GM21723 (cell line): ENCODE results near the gene MELTF.

Experiments used
- ATAC-seq: cut with Tn5 transposase; IDR thresholded peaks from one replicate; pipeline ENCODE4 v1.9.1; 2021; ENCODE audit warnings: mild to moderate bottlenecking, moderate library complexity; ENCODE audit not compliant: unreplicated experiment

MELTF gene

GRCh38 chr3:197027151-197027895 lies 2.3 kb downstream of the MELTF start:
- no peak for ATAC-seq

GRCh38 chr3:197026481-197026866 lies 3.1 kb downstream of the MELTF start:
- ATAC-seq = no peak

- no peak for ATAC-seq
Observed at GRCh38 chr3:197025736-197026480, 3.7 kb downstream of the MELTF start.

- no peak for ATAC-seq
Observed at GRCh38 chr3:197024881-197025735, 4.5 kb downstream of the MELTF start.

- no peak for ATAC-seq
Observed at GRCh38 chr3:197023998-197024651, 5.5 kb downstream of the MELTF start.

GRCh38 chr3:197023241-197023997 lies 6.2 kb downstream of the MELTF start:
- ATAC-seq = peak; percentile 60

DNA sequence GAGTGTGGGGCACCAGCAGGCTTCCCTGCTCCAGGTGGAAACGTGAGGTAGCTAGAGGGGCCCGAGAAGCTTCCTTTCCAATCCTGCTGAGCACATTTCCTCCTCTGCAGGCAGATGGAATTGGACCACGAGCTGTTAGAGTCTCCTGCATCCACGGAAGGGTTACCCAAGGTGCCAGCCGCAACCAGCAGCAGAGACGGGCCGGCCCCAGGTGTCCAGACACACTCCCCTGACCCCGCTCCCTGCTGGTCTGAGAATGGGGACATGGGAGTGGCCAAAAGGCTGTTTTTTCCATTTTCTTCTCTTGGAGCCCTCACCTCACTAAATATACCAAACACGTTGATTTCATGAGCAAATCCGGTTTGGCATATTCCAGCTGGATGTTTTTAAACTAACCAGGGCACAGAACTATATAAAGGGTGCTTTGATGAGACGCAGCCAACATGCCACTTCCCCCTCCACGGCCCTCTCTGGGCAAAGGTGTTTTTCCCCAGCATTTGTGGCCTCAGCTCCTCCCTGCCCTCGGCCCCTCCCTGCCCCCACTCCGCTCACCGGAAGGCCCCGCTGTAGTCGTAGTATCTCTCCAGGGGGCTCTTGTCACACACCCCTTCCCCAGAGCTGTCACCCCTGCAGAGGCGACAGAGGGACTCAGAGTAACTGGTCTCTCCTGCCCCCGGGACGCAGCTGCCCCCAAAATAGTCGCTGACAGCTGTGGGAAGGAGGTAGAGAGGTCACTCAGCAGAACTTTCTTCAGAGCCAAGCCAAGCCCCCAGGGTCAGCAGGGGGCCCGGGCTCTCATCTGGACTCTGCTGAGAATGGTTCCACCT lies 7.0 kb downstream of the MELTF start:
- no peak for ATAC-seq

DNA sequence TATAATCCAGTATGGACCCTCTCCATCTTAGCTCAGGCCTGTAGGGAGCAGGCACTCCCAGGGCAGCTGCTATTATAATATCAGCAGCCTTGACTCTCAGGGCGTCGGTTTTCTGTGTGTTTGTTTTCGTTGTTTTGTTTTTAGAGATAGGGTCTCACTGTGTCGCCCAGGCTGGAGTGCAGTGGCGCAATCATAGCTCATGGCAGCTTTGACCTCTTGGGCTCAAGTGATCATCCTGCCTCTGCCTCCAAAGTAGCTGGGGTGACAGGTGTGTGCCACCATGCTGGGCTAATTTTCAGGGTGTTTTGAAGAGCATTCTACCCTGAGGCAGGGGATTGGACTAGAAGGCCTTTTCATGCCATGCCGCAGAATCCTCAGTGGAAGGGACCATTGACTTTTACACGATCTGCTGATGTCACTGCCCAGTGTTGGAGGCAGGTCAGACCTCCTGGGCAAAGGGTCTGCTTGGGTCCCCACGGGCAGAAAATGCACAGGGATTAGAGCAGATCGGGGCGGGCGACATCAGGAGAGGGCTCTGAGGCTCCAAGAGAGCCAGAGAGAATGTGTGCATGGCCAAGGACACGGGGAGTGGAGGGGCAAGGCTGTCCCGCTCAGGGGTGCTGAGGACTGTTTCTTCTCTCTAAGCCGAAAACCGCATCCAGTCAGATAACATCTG lies 7.8 kb downstream of the MELTF start:
- no peak for ATAC-seq

DNA sequence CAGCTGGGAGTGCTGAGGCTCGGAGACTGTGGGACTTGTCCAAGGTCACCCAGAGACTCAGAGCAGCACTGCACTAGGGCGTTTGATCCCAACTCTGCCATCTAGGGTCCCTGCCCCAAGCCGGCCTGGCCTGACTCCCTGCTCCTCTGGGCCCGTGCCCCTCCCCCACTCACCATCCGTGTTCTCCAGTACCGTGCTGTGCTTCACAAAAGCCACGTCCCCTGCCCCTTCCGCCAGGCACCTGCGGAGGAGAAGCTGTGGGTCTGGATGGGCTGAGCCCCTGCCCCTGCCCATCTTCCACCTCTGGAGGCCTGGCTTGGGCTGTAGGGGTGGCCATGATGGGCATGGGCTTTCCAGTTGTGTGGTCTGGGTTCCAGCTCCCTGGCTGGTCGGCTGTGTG lies 8.4 kb downstream of the MELTF start:
- ATAC-seq = no peak

DNA sequence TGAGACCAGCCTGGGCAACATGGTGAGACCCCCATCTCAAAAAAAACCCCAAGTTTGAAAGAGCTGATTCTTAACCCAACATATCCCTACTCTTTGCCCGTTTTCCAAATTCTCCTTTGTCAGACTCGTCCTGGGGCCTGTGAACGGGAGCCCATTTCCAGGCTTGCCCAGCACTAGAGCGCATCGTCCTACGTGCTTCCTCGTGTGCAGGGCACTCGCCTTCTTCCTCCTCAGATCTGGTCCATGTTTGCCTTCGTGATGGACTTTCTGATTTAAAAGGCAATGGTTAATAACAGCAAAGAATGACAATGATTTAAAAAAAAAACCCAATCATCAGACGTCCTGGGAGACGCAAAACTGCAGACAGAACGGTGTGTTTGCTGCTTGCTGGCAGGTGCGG lies 10.1 kb downstream of the MELTF start:
- ATAC-seq = no peak

DNA sequence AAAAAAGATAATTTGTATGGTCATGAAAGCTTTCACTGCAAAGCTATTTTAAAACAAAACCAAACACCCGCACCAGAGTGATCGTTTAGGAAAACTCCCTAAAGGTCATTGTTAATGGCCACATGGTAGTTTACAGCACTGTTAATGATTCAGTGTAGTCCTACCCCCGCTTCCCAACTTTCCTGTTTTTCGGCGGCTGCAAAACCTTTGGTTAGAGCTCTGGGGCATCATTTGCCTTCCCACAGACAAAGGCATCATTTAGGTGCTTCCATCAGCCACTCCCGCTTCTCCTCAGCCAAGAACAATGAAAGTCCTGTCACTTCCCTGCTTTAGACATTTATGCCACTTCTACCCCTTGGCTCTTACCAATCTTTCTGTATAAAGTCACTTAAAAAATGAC lies 10.6 kb downstream of the MELTF start:
- ATAC-seq = no peak

DNA sequence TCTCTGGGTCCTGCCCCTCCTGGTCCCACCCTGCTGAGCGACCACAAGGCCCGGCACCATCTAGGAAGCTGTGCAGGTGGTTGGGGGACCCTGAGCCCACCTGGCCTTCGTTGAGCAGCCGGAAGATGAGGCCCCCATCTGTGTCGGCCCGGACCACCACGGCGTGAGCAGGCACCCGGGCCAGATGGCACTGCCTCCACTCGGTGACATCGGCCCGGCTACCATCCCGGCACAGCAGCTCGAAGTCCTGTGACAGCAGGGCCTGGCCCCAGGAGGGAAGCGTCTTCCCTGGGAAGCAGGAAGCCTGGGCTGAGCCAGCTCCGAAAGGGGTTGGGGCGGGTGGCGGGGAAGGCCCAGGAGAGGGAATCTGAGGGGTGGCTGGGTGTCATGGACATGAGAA lies 12.6 kb downstream of the MELTF start:
- no peak for ATAC-seq

DNA sequence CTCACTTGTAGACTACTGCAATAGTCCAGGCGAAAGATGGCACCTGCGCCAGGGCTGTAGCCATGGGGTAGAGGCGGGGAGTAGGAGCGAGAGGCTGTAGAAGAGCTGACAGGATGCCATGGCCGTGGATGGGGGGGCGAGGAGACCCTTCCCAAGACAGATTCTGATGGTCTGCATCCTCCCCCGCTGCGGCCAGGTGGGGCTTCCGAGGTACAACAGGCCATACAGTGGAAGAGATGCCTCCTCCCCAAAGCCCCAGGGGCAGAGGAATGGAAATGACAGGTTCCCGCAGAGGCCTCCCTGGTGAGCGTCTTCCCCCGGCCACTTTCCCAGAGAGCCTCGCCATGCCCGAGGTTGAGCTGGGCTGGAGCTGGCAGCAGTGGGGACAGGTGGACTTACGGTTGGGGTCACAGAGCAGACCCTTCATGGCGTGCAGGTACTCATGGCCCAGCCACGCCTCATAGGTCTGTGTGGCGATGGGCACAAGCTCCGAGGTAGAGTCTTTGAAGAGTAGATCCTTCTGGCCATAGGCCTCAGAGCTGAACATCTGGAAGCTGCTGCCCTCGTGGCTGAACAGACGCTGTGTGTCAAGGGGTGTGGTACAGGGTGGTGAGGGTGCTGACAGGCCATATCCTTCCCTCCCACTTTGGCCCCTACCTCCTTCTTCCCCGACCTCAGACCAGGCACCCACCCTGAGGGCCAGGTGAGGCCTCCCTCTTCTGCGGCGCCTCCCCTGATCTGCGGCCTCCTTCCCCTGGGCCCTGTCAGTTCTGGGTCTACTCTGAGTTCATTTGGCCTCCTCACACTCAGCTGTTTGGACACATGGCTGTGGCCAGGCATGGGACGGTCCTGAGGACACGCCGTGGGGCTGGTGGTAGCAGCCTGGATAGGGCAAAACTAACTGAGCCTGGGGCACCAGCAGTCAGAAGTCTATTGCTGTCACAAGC lies 13.6 kb downstream of the MELTF start:
- ATAC-seq = no peak

DNA sequence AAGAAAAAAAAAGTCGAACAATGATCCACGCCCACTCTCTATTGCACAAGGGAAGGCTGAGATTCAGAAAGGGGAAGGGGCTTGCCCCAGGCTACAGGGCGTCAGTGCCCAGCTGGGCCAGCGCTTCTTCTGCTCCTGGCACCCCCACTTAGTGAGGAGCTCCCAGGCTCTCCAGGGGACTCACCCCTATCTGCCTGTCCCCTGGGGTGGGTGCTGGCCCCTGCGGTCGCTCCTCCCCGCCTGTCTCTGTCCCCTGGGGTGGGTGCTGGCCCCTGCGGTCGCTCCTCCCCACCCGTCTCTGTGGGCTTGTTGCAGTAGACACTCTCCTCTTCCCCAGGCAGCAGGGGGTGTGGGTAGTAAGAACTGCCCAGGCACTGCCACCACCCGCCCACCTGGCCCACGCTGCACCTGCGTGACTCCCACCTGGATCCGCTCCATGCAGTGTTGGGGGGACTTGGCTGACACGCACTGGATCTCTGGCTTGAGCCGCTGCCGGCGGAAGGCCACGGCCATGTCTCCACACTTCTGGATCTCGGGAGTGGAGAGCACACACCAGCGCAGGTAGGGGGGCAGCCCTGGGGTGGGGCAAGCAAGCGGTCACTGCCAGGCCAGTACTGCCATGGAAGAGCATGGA lies 14.6 kb downstream of the MELTF start:
- no peak for ATAC-seq

GRCh38 chr3:197014024-197014423 lies 15.6 kb downstream of the MELTF start:
- ATAC-seq = no peak

- ATAC-seq = no peak
Observed at GRCh38 chr3:197012540-197012883, 17.1 kb downstream of the MELTF start.

GRCh38 chr3:197011780-197012539 lies 17.7 kb downstream of the MELTF start:
- no peak for ATAC-seq
